HG02571 (cell line): ENCODE data around the gene FRYL.
"Not testable (repeated sequence)": the region's sequence is repeated elsewhere in the genome, so short reads cannot be mapped to it uniquely, and the experiment has no call there.

Experiments
- ATAC-seq: cut with Tn5 transposase; IDR thresholded peaks from one replicate; pipeline ENCODE4 v1.9.1; 2021; ENCODE audit warnings: mild to moderate bottlenecking, moderate library complexity; ENCODE audit not compliant: unreplicated experiment

The FRYL gene

DNA sequence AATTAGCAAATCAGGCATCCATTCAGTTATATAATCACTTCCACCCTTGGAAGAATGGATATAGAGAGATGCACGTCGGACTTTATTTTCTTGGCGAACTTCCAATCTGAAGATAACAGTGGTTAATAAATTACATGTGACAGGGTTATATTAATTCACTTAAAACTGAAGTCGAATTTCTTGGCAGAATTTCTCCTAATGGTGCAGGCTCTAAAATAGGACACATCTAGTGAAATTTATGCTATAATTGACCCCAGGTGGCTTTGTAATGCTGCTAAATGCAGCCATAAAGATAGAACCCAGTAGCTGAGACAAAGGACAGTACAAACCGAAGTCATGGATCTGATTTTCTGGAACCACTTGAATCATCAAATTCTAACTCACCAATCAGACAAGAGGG lies 317.7 kb downstream of the FRYL start:
- ATAC-seq = no peak

DNA sequence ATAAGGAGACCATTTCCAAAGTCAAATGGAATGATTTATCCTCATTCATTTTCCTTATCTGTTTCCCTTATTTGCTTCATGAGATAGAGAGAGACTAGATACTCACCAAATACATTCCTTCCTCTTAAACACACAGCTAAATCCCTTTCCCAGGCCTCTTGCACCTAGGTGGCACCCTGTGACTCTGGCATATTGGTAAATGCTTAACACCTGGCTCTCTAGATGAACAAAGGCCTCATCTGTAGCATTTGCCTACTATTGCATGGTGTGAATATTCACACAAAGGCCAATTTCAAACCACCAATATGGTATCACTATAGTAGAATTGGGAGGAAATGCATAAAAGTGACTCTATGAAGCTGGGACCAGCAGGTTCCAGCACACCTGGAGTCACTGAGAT lies 319.1 kb downstream of the FRYL start:
- ATAC-seq = no peak

GRCh38 chr4:48454591-48454990 lies 325.5 kb downstream of the FRYL start:
- no peak for ATAC-seq

DNA sequence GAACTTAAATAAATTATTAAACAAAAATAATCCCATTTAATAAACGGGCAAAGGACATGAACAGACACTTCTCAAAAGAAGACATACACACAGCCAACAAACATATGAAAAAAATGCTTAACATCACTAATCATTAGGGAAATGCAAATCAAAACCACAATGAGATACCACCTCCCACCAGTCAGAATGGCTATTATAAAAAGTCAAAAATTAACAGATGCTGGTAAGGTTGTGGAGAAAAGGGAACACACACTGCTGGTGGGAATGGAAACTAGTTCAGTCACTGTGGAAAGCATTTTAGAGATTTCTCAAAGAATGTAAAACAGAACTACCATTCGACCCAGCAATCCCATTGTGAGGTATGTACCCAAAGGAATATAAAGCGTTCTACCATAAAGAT lies 328.4 kb downstream of the FRYL start:
- ATAC-seq = not testable (repeated sequence)

DNA sequence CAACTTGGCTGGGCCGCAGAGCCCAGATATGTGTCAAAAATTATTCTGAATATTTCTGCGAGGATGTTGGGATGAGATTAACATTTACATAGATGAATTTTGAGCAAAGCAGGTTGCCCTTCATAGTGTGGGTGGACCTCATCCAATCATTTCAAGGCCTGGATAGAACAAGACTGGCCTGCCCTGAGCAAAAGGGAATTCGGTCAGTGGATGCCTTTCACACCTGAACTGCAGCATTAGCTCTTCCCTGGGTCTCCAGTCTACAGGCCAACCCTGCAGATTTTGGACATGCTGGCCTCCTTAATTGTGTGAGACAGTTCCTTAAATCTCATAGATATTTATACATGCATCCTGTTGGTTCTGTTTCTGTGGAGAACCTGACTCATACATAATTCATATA lies 329.3 kb downstream of the FRYL start:
- no peak for ATAC-seq

DNA sequence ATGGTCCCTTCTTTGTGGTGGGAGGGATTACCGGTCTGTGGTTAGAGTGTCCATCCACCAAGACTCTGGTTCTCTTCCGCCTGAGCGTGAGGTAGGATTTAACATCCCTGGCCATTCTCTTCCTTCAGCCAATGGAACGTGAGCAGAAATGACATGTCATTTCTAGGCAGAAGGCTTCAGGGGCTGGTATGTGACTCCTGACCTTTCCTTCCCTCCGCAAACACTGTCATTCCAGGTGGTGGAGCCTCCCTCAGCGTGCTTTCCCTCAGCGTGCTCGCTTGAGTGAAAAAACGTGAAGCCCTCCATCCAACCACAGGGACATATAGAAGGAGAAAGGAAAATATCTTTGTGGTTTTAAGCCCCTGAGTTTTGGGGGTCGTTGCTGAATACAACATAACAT lies 330.9 kb downstream of the FRYL start:
- ATAC-seq = no peak
